Activated B cell treated with CpG ODN at 0.5 μM for 24 hours (primary cell): ENCODE measurements around the gene CNTNAP2. TPM values are rescaled to one million over a fixed set of nuclear protein-coding genes. Genes with fewer than 3 reads are reported as not detected.

Source experiments
- ATAC-seq: fragments of 200-7000 bp; cut with Tn5 transposase; one replicate; pipeline ENCODE4 v1.10.0; 2021; ENCODE audit warnings: low read depth, mild to moderate bottlenecking, moderate library complexity
- CTCF ChIA-PET: fragments of 350-600 bp; sonication (Branson Sonifier 250); formaldehyde crosslinking; loops from one replicate; lab custom pipeline; 2021; ENCODE audit warnings: antibody characterized with exemption; lab: Charles Lee
- POLR2A ChIA-PET: fragments of 350-600 bp; sonication (Branson Sonifier 250); formaldehyde crosslinking; loops from one replicate; lab custom pipeline; 2021; ENCODE audit warnings: antibody characterized with exemption; lab: Charles Lee
- DNase-seq: peaks from one replicate; pipeline ENCODE4 v3.0.0; 2022
- H3K27ac Mint-ChIP-seq: one replicate; pipeline ENCODE4 v1.8.0; 2020; ENCODE audit warnings: mixed read lengths
- H3K27me3 Mint-ChIP-seq: one replicate; pipeline ENCODE4 v1.8.0; 2021; ENCODE audit warnings: mixed read lengths
- H3K36me3 Mint-ChIP-seq: one replicate; pipeline ENCODE4 v1.8.0; 2021; ENCODE audit warnings: low read depth, mixed read lengths
- H3K4me1 Mint-ChIP-seq: one replicate; pipeline ENCODE4 v1.8.0; 2021; ENCODE audit warnings: mixed read lengths
- H3K4me3 Mint-ChIP-seq: one replicate; pipeline ENCODE4 v1.8.0; 2020; ENCODE audit warnings: mild to moderate bottlenecking, mixed read lengths
- H3K9me3 Mint-ChIP-seq: one replicate; pipeline ENCODE4 v1.8.0; 2020; ENCODE audit warnings: mixed read lengths
- intact Hi-C: fragments of 100-400 bp; cut with micrococcal nuclease; formaldehyde crosslinking; loops from one replicate; pipeline ENCODE4 v1.15.1; 2024
- total RNA-seq: library from RNA; stranded (reverse); gene quantifications from 2 replicates; pipeline ENCODE4 v1.2.3, GENCODE V29; 2022
- TF ChIP-seq, protein P1 (sequence below): fragments of 200-600 bp; IDR thresholded peaks from one replicate; pipeline ENCODE4 v1.8.0; 2022; ENCODE audit warnings: antibody characterized with exemption, mild to moderate bottlenecking

Gene CNTNAP2
- total RNA-seq, 1 donor from 2014 or later = 0.84 TPM

DNA sequence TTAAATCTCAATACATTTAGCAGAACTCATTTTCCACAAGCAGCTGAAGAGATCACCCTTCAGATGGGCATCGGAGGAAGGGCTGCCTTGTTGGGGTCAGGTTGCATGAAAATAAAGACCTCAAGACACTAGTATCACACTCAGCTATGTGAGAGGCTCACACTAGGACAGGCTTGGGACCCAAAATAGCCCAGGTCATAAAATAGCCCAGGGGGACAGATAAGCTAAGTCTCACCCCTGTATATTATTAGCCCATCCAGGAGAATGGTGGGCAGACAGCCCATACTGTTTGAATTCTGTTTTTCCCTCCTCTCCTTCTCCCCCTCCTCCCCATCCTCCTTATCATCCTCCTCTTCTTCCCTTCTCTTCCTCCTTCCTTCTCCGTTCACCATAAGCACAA lies 2058.9 kb downstream of the CNTNAP2 start:
- ATAC-seq = no peak
- no peaks in the 10 kb centered on the region for H3K36me3 Mint-ChIP-seq
- no peaks in the 10 kb centered on the region for H3K4me1 Mint-ChIP-seq
- H3K4me3 Mint-ChIP-seq = no peak overlapping the region
- TF ChIP-seq, protein P1, sequence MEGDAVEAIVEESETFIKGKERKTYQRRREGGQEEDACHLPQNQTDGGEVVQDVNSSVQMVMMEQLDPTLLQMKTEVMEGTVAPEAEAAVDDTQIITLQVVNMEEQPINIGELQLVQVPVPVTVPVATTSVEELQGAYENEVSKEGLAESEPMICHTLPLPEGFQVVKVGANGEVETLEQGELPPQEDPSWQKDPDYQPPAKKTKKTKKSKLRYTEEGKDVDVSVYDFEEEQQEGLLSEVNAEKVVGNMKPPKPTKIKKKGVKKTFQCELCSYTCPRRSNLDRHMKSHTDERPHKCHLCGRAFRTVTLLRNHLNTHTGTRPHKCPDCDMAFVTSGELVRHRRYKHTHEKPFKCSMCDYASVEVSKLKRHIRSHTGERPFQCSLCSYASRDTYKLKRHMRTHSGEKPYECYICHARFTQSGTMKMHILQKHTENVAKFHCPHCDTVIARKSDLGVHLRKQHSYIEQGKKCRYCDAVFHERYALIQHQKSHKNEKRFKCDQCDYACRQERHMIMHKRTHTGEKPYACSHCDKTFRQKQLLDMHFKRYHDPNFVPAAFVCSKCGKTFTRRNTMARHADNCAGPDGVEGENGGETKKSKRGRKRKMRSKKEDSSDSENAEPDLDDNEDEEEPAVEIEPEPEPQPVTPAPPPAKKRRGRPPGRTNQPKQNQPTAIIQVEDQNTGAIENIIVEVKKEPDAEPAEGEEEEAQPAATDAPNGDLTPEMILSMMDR = no peak
- ChIA-PET CTCF (no interaction called here), POLR2A (no interaction called here)
- peaks cover 5% of the 10 kb centered on the region for H3K27me3 Mint-ChIP-seq
- DNase-seq = no peak
- intact Hi-C loops = no loop called here
- no peak overlapping the region for H3K27ac Mint-ChIP-seq
- H3K9me3 Mint-ChIP-seq = no peaks in the 10 kb centered on the region

DNA sequence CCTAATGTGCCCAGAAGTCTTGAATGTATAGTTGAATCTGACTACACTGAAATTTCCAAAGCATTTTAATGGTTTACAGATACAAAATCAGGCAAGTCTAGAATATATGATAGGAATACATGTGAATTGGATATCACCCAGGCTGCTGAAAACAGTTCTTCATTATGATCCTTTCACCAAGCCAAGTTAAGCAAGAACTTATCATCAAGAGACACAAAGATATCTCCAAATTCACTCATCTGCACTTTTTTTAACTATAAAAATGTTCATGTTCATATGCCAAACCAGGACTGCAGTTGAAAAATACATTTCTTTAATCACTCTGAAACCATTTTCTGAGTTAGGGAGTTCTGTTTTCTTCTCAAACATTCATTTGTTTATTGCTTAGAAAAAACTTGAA lies 2061.4 kb downstream of the CNTNAP2 start:
- Mint-ChIP-seq H3K4me1 (no peaks in the 10 kb centered on the region), H3K9me3 (no peaks in the 10 kb centered on the region), H3K27me3 (peaks cover 5% of the 10 kb centered on the region), H3K36me3 (no peaks in the 10 kb centered on the region), H3K27ac (no peak overlapping the region), H3K4me3 (no peak overlapping the region)
- ChIA-PET CTCF (no interaction called here), POLR2A (no interaction called here)
- ATAC-seq = no peak
- DNase-seq = no peak
- intact Hi-C loops = no loop called here
- TF ChIP-seq, protein P1 = no peak

DNA sequence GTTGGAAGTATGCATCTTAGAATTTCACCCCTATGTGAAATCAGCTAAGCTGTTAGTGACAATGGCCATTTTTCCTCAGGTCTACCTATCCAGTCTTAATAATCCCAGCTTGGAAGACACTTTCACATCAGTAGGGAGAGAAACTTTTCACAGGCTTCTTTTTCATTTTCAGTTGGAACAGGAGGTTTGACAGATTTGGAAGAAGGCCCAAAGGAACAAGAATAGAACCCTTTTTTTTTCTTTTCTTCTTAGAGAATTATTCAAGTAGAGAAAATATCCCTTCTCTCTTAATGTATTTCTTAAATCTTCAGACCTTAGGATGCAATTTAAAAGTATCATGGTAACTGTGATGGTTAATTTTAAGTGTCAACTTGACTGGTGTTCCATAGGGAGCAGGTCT lies 2063.5 kb downstream of the CNTNAP2 start:
- POLR2A ChIA-PET = no interaction called here
- Mint-ChIP-seq H3K9me3 (no peaks in the 10 kb centered on the region), H3K4me1 (no peaks in the 10 kb centered on the region), H3K27me3 (peaks cover 7% of the 10 kb centered on the region), H3K27ac (no peak overlapping the region), H3K4me3 (no peak overlapping the region), H3K36me3 (no peaks in the 10 kb centered on the region)
- TF ChIP-seq, protein P1 = no peak
- no peak for ATAC-seq
- intact Hi-C loops = no loop called here
- CTCF ChIA-PET = no interaction called here
- no peak for DNase-seq

DNA sequence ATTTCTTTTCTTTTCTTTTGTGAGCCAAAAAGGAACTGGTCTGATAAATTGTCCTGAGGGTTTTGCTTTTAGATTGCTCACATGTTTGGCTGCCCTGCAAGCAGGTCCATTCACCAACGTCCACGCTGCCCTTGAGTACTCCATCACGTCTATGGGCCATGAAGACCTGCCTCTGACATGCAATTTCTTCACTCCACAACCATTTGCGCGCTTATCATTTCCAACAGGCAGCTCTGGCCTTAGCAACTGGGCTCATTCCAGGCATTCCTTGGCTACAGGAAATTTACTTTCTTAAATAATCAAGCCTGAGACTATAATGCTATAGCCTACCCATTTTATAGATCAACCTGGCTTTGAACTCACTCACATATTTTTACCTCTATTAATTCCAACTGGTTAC lies 2065.7 kb downstream of the CNTNAP2 start:
- H3K27me3 Mint-ChIP-seq = peaks cover 7% of the 10 kb centered on the region
- H3K27ac Mint-ChIP-seq = no peak overlapping the region
- ChIA-PET CTCF (no interaction called here), POLR2A (no interaction called here)
- H3K36me3 Mint-ChIP-seq = no peaks in the 10 kb centered on the region
- TF ChIP-seq, protein P1 = no peak
- H3K4me3 Mint-ChIP-seq = no peak overlapping the region
- no peaks in the 10 kb centered on the region for H3K4me1 Mint-ChIP-seq
- no peaks in the 10 kb centered on the region for H3K9me3 Mint-ChIP-seq
- DNase-seq = no peak
- intact Hi-C loops = no loop called here
- no peak for ATAC-seq

DNA sequence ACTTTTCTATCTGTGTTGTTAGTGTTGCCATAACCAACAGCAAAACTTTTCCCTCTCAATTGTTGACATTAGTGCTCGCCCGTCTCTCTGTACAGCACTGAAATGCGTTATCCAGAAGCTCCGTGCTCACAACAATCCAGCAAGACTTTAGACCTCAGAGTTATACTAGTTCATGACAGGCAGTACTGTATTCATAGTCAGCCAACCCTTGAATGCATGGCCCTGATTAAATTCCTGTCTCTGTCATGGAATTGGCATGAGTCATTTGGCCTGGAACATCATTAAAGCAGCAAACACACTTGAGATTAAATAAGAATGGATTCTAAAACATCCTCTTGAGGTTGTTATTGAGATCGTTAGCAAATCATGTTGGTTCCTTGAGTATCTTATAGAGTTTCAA lies 2068.4 kb downstream of the CNTNAP2 start:
- TF ChIP-seq, protein P1 = no peak
- no peaks in the 10 kb centered on the region for H3K9me3 Mint-ChIP-seq
- no peak overlapping the region for H3K4me3 Mint-ChIP-seq
- intact Hi-C loops = no loop called here
- DNase-seq = no peak
- peaks cover 7% of the 10 kb centered on the region for H3K27me3 Mint-ChIP-seq
- H3K36me3 Mint-ChIP-seq = no peaks in the 10 kb centered on the region
- POLR2A ChIA-PET = no interaction called here
- no peaks in the 10 kb centered on the region for H3K4me1 Mint-ChIP-seq
- H3K27ac Mint-ChIP-seq = no peak overlapping the region
- CTCF ChIA-PET = no interaction called here
- no peak for ATAC-seq
